MM.1S (cell line): ENCODE results near the gene MNS1.
A peak's percentile ranks its signal among the peaks of the same experiment; 100 is the strongest.

Source experiments
- DNase-seq: peaks from one replicate; pipeline ENCODE4 v3.0.0-alpha.2; 2015
- H2AFZ ChIP-seq: fragments of 300-600 bp; sonication (generic); 2 replicates; pipeline ENCODE4 v1.6.0; 2016; ENCODE audit warnings: antibody characterized with exemption, low read length
- H3F3A ChIP-seq: fragments of 300-600 bp; sonication (generic); 2 replicates; pipeline ENCODE4 v1.6.1; 2016; ENCODE audit warnings: mild to moderate bottlenecking, antibody characterized with exemption, low read length, moderate library complexity, mixed read lengths; ENCODE audit not compliant: insufficient read depth
- H3K27ac ChIP-seq: fragments of 300-600 bp; sonication (generic); 2 replicates; pipeline ENCODE4 v1.5.1; 2016; ENCODE audit warnings: mild to moderate bottlenecking, low read length
- H3K27me3 ChIP-seq: fragments of 300-600 bp; sonication (generic); replicated peaks from 2 replicates; pipeline ENCODE4 v1.6.0; 2016; ENCODE audit warnings: low read length; ENCODE audit not compliant: insufficient read depth
- H3K36me3 ChIP-seq: fragments of 300-600 bp; sonication (generic); replicated peaks from 2 replicates; pipeline ENCODE4 v1.6.1; 2016; ENCODE audit warnings: mild to moderate bottlenecking, low read length, mixed read lengths; ENCODE audit not compliant: insufficient read depth
- H3K4me1 ChIP-seq: fragments of 300-600 bp; sonication (generic); 2 replicates; pipeline ENCODE4 v1.6.1; 2016; ENCODE audit warnings: low read length, mixed read lengths
- H3K4me2 ChIP-seq: fragments of 300-600 bp; sonication (generic); 2 replicates; pipeline ENCODE4 v1.6.0; 2016; ENCODE audit warnings: low read depth, low read length
- H3K4me3 ChIP-seq: fragments of 300-600 bp; sonication (generic); 2 replicates; pipeline ENCODE4 v1.5.1; 2016; ENCODE audit warnings: low read length, mixed read lengths
- H3K79me2 ChIP-seq: fragments of 300-600 bp; sonication (generic); 2 replicates; pipeline ENCODE4 v1.6.1; 2016; ENCODE audit warnings: mixed run types, low read length, mixed read lengths
- H3K9ac ChIP-seq: fragments of 300-600 bp; sonication (generic); 2 replicates; pipeline ENCODE4 v1.6.1; 2016; ENCODE audit warnings: low read length, mixed read lengths
- H3K9me2 ChIP-seq: fragments of 300-600 bp; sonication (generic); replicated peaks from 2 replicates; pipeline ENCODE4 v1.6.1; 2016; ENCODE audit warnings: mild to moderate bottlenecking, low read length, mixed read lengths; ENCODE audit not compliant: insufficient read depth
- H3K9me3 ChIP-seq: fragments of 300-600 bp; sonication (generic); replicated peaks from 2 replicates; pipeline ENCODE4 v1.6.1; 2016; ENCODE audit warnings: mild to moderate bottlenecking, low read length, mixed read lengths; ENCODE audit not compliant: insufficient read depth
- H4K20me1 ChIP-seq: fragments of 300-600 bp; sonication (generic); 2 replicates; pipeline ENCODE4 v1.6.1; 2016; ENCODE audit warnings: mild to moderate bottlenecking, low read length, moderate library complexity, mixed read lengths; ENCODE audit not compliant: insufficient read depth
- CTCF ChIP-seq: fragments of 300-600 bp; sonication (generic); IDR thresholded peaks from 2 replicates; pipeline ENCODE4 v1.5.1; 2016; ENCODE audit warnings: antibody characterized with exemption, low read length, mixed read lengths
- EZH2 ChIP-seq: fragments of 300-600 bp; sonication (generic); optimal IDR thresholded peaks from 2 replicates; pipeline ENCODE3; 2017; ENCODE audit warnings: low read depth, mild to moderate bottlenecking, antibody characterized with exemption, low read length, mixed read lengths
- EZH2phosphoT487 ChIP-seq: fragments of 300-600 bp; sonication (generic); IDR thresholded peaks from 2 replicates; pipeline ENCODE4 v1.6.1; 2018; ENCODE audit warnings: antibody characterized with exemption, low read length

The MNS1 gene

GRCh38 chr15:56464893-56465520 lies at the start of gene MNS1:
Gene MNS1 (minus strand): TSS chr15:56465137. CDS start chr15:56464972, 165 bp downstream.
- H3K36me3 ChIP-seq, result no peaks in the 10 kb centered on the region
- no peak within 1 kb of the TSS for H3K9ac ChIP-seq
- TF ChIP-seq EZH2phosphoT487 (no peak), CTCF (no peak), EZH2 (no peak)
- DNase-seq, result no peak
- H3K9me2 ChIP-seq, result no peaks in the 10 kb centered on the region
- peaks cover 16% of the 10 kb centered on the region; the same call in 1 of the 2 replicates for H3F3A ChIP-seq
- H3K4me3 ChIP-seq, result no peak within 1 kb of the TSS
- H3K27me3 ChIP-seq, result no peaks in the 10 kb centered on the region
- H2AFZ ChIP-seq, result no peak within 1 kb of the TSS
- H3K9me3 ChIP-seq, result no peaks in the 10 kb centered on the region
- no peak within 1 kb of the TSS for H3K27ac ChIP-seq
- 0 out of 2 replicates have a peak, but pooled peaks cover 4% of the 10 kb centered on the region for H4K20me1 ChIP-seq
- no peak within 1 kb of the TSS for H3K4me2 ChIP-seq
- no peaks in the 10 kb centered on the region for H3K79me2 ChIP-seq
- H3K4me1 ChIP-seq, result peaks cover 8% of the 10 kb centered on the region

- no peak overlapping the region for H3K9ac ChIP-seq
- peak overlapping the region; percentile 24; the same call in 1 of the 2 replicates for H2AFZ ChIP-seq
- H3K27me3 ChIP-seq, result no peaks in the 10 kb centered on the region
- H4K20me1 ChIP-seq, result no peaks in the 10 kb centered on the region
- no peak overlapping the region for H3K27ac ChIP-seq
- H3K4me1 ChIP-seq, result no peaks in the 10 kb centered on the region; the same call in 1 of the 2 replicates
- peak overlapping the region; percentile 35; the same call in 1 of the 2 replicates for H3K4me2 ChIP-seq
- peak; percentile 77 for DNase-seq
- no peaks in the 10 kb centered on the region for H3K79me2 ChIP-seq
- H3K9me3 ChIP-seq, result no peaks in the 10 kb centered on the region
- H3F3A ChIP-seq, result no peaks in the 10 kb centered on the region
- H3K4me3 ChIP-seq, result no peak overlapping the region
- no peaks in the 10 kb centered on the region for H3K36me3 ChIP-seq
- TF ChIP-seq EZH2, result no peak
- no peak for TF ChIP-seq EZH2phosphoT487
- TF ChIP-seq CTCF, result peak; percentile 78
- H3K9me2 ChIP-seq, result no peaks in the 10 kb centered on the region
These were observed 31.7 kb upstream of the MNS1 start for GRCh38 chr15:56496635-56497034.

- Histone ChIP-seq H3K4me1 (no peaks in the 10 kb centered on the region; the same call in 1 of the 2 replicates), H3K4me2 (no peak overlapping the region), H3K27ac (no peak overlapping the region), H4K20me1 (no peaks in the 10 kb centered on the region), H3K4me3 (no peak overlapping the region), H3K9ac (no peak overlapping the region), H3K9me2 (no peaks in the 10 kb centered on the region), H3K9me3 (no peaks in the 10 kb centered on the region), H2AFZ (no peak overlapping the region), H3F3A (no peaks in the 10 kb centered on the region), H3K36me3 (no peaks in the 10 kb centered on the region), H3K27me3 (no peaks in the 10 kb centered on the region), H3K79me2 (no peaks in the 10 kb centered on the region)
- no peak for DNase-seq
- TF ChIP-seq EZH2 (no peak), CTCF (no peak), EZH2phosphoT487 (no peak)
These were observed 30.6 kb upstream of the MNS1 start for GRCh38 chr15:56495533-56495932.
